Activated CD4-positive, alpha-beta T cell treated with anti-CD3 and anti-CD28 coated beads, Interleukin-2, amount 50 U/mL, for 16 hours (primary cell): ENCODE measurements around the gene HDAC10.
"Not testable (repeated sequence)": the region's sequence is repeated elsewhere in the genome, so short reads cannot be mapped to it uniquely, and the experiment has no call there.

Source experiments
- DNase-seq: peaks from one replicate; pipeline ENCODE4 v3.0.0-alpha.2; 2020

The HDAC10 gene

GRCh38 chr22:50215297-50216054, 35.6 kb downstream of the HDAC10 start:
- no peak for DNase-seq

GRCh38 chr22:50213263-50213662, 37.8 kb downstream of the HDAC10 start:
- DNase-seq = no peak

- DNase-seq = no peak
Measured at GRCh38 chr22:50211147-50211546, 39.9 kb downstream of the HDAC10 start.

- no peak for DNase-seq
Measured at GRCh38 chr22:50210378-50211139, 40.5 kb downstream of the HDAC10 start.

GRCh38 chr22:50209893-50210292, 41.2 kb downstream of the HDAC10 start:
- DNase-seq = peak; percentile 63

- DNase-seq = no peak
Measured at GRCh38 chr22:50208939-50209892, 41.8 kb downstream of the HDAC10 start.

GRCh38 chr22:50208430-50208938, 42.6 kb downstream of the HDAC10 start:
- DNase-seq = no peak

GRCh38 chr22:50207383-50208140, 43.5 kb downstream of the HDAC10 start:
- no peak for DNase-seq

GRCh38 chr22:50206599-50206998, 44.5 kb downstream of the HDAC10 start:
- DNase-seq = no peak

GRCh38 chr22:50205781-50206569, 45.1 kb downstream of the HDAC10 start:
- no peak for DNase-seq

- not testable (repeated sequence) for DNase-seq
Measured at GRCh38 chr22:50204998-50205397, 46.1 kb downstream of the HDAC10 start.

GRCh38 chr22:50204571-50204970, 46.5 kb downstream of the HDAC10 start:
- DNase-seq = no peak

GRCh38 chr22:50203288-50203687, 47.8 kb downstream of the HDAC10 start:
- no peak for DNase-seq

GRCh38 chr22:50202130-50202666, 48.9 kb downstream of the HDAC10 start:
- no peak for DNase-seq

GRCh38 chr22:50201191-50202129, 49.6 kb downstream of the HDAC10 start:
- no peak for DNase-seq

- DNase-seq = peak; percentile 94
Measured at GRCh38 chr22:50200461-50201190, 50.4 kb downstream of the HDAC10 start, which contains the start of gene SELENOO. Gene SELENOO (plus strand): TSS chr22:50201011. CDS start chr22:50201037, 26 bp downstream.

- DNase-seq = no peak
Measured at GRCh38 chr22:50199829-50200460, 51.1 kb downstream of the HDAC10 start.

- no peak for DNase-seq
Measured at GRCh38 chr22:50199251-50199721, 51.8 kb downstream of the HDAC10 start.
